Erythroblast (primary cell): ENCODE data around the gene PCED1B.

Experiments used
- GATA1 ChIP-seq: IDR thresholded peaks from 2 replicates; pipeline ENCODE4 v1.6.1; 2011; ENCODE audit warnings: low read depth, mild to moderate bottlenecking, control low read depth, low read length, moderate library complexity
- POLR2A ChIP-seq: IDR thresholded peaks from 2 replicates; pipeline ENCODE4 v1.6.1; 2011; ENCODE audit warnings: mild to moderate bottlenecking, low read length

- no peak for TF ChIP-seq POLR2A
- no peak for TF ChIP-seq GATA1
These were observed 46.8 kb downstream of the PCED1B start for GRCh38 chr12:47126246-47126645.
